GM06990 (cell line): ENCODE data around the gene PPRC1.

ENCODE experiments used
- DNase-seq: peaks from one replicate; pipeline ENCODE4 v3.0.0-alpha.2; 2011; ENCODE audit not compliant: insufficient read length; ENCODE audit errors: extremely low read depth
- H3K27me3 ChIP-seq: replicated peaks from 2 replicates; pipeline ENCODE4 v1.6.0; 2011; ENCODE audit warnings: low read length; ENCODE audit not compliant: control insufficient read depth, insufficient read depth
- H3K36me3 ChIP-seq: 2 replicates; pipeline ENCODE4 v1.5.1; 2011; ENCODE audit warnings: low read length; ENCODE audit not compliant: control insufficient read depth, insufficient read depth
- H3K4me3 ChIP-seq: replicated peaks from 2 replicates; pipeline ENCODE4 v1.5.1; 2011; ENCODE audit warnings: low read depth, mild to moderate bottlenecking, control low read depth, low read length
- CTCF ChIP-seq: IDR thresholded peaks from 2 replicates; pipeline ENCODE4 v1.5.1; 2011; ENCODE audit warnings: low read length, control low read depth, mild to moderate bottlenecking, inconsistent platforms; ENCODE audit not compliant: insufficient read depth, poor library complexity, severe bottlenecking

PPRC1 gene

GRCh38 chr10:102153093-102153620, 20.3 kb downstream of the PPRC1 start:
- Histone ChIP-seq H3K4me3 (peak overlapping the region; percentile 98), H3K36me3 (peaks cover 31% of the 10 kb centered on the region), H3K27me3 (no peaks in the 10 kb centered on the region)
- no peak for DNase-seq
- TF ChIP-seq CTCF, result no peak

DNA sequence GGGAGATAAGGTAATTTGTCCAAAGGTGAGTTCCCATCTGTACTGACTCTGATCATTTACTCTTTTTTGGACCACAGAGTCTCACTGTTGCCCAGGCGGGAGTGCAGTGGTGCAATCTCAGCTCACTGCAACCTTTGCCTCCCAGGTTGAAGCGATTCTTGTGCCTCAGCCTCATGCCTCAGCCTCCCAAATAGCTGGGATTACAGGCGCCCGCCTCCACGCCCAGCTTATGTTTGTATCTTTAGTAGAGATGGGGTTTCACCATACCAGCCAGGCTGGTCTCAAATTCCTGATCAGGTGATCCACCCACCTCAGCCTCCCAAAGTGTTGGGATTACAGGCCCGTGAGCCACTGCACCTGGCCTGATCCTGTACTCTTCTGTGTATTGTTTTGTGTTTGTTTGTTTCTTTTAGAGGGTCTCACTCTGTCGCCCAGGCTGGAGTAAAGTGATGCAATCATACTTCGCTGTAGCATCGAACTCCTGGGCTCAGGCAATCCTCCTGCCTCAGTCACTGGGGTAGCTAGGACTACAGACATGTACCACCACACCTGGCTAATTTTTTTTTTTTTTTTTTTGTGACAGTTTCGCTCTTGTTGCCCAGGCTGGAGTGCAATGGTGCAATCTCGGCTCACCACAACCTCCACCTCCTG, 21.8 kb downstream of the PPRC1 start:
- H3K36me3 ChIP-seq, result peaks cover 28% of the 10 kb centered on the region
- TF ChIP-seq CTCF, result no peak
- no peak for DNase-seq
- no peak overlapping the region for H3K4me3 ChIP-seq
- H3K27me3 ChIP-seq, result no peaks in the 10 kb centered on the region

DNA sequence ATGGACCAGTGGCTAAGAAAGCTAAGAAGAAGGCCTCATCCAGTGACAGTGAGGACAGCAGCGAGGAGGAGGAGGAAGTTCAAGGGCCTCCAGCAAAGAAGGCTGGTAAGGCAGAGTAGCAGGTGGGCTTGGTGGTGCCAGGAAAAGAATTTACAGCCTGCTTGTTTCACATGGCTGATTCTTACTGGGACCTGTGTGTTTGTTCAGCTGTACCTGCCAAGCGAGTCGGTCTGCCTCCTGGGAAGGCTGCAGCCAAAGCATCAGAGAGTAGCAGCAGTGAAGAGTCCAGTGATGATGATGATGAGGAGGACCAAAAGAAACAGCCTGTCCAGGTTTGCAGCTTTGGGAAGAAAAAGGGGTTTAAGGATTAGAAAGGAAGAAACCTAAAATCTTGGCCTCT, 24.4 kb downstream of the PPRC1 start:
- Histone ChIP-seq H3K4me3 (no peak overlapping the region), H3K27me3 (no peaks in the 10 kb centered on the region), H3K36me3 (peaks cover 43% of the 10 kb centered on the region)
- no peak for TF ChIP-seq CTCF
- no peak for DNase-seq

DNA sequence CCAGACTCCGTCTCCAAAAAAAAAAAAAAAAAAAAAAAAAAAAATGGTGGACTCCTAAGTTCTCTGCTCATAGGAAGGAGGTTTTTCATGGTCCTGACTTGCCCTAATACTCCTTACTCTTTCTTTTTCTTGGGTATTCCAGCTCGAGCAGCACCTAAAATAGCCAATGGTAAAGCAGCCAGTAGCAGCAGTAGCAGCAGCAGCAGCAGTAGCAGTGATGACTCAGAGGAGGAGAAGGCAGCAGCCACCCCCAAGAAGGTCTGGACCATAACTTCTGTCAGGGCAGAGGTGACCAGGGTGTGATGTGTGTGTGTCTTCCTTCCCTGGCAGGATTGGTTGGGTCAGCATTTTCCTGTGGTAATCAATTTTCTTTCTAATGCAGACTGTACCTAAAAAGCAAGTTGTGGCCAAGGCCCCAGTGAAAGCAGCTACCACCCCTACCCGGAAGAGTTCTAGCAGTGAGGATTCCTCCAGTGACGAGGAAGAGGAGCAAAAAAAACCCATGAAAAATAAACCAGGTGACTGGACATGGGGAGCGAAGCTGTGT, 26.3 kb downstream of the PPRC1 start:
- no peak for DNase-seq
- Histone ChIP-seq H3K4me3 (no peak overlapping the region), H3K27me3 (no peaks in the 10 kb centered on the region), H3K36me3 (peaks cover 47% of the 10 kb centered on the region)
- TF ChIP-seq CTCF, result no peak

- no peak for TF ChIP-seq CTCF
- no peak for DNase-seq
- Histone ChIP-seq H3K27me3 (no peaks in the 10 kb centered on the region), H3K36me3 (peaks cover 44% of the 10 kb centered on the region), H3K4me3 (no peak overlapping the region)
These were observed 27.0 kb downstream of the PPRC1 start for GRCh38 chr10:102159831-102160230.
